Measurements from ENCODE around the gene USP30. TPM values are rescaled to one million over a fixed set of nuclear protein-coding genes. Genes with fewer than 3 reads are reported as not detected.

Gene USP30
- total RNA-seq, 1 experiment from 2014 or later: 6.9 TPM

GRCh38 chr12:109084425-109084824 lies 32.0 kb downstream of the USP30 start:
- POLR2A ChIA-PET: no interaction called here

More at GRCh38 chr12:109084425-109084824, 32.0 kb downstream of the USP30 start:
- CTCF ChIA-PET: no interaction called here
- Mint-ChIP-seq H3K9me3 (no peaks in the 10 kb centered on the region), H3K27me3 (ENCODE audit: low read depth) (no peaks in the 10 kb centered on the region), H3K4me3 (no peak overlapping the region), H3K4me1 (no peaks in the 10 kb centered on the region), H3K27ac (no peak overlapping the region), H3K36me3 (peaks cover 12% of the 10 kb centered on the region; the same call in 1 of the 2 replicates)
- DNase-seq (ENCODE audit: low spot score): no peak
- no peak for ATAC-seq
- TF ChIP-seq, protein P1, sequence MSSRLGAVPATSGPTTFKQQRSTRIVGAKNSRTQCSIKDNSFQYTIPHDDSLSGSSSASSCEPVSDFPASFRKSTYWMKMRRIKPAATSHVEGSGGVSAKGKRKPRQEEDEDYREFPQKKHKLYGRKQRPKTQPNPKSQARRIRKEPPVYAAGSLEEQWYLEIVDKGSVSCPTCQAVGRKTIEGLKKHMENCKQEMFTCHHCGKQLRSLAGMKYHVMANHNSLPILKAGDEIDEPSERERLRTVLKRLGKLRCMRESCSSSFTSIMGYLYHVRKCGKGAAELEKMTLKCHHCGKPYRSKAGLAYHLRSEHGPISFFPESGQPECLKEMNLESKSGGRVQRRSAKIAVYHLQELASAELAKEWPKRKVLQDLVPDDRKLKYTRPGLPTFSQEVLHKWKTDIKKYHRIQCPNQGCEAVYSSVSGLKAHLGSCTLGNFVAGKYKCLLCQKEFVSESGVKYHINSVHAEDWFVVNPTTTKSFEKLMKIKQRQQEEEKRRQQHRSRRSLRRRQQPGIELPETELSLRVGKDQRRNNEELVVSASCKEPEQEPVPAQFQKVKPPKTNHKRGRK (CRISPR knock-in tag; IDR thresholded peaks at IDR 0.05; ENCODE audit: borderline replicate concordance): no peak
- TF ChIP-seq ZNF532 (CRISPR knock-in tag; IDR thresholded peaks at IDR 0.05; ENCODE audit: borderline replicate concordance) (no peak), MLX (CRISPR knock-in tag; IDR thresholded peaks at IDR 0.05) (no peak), PRDM15 (CRISPR knock-in tag; IDR thresholded peaks at IDR 0.05) (no peak), RELA (CRISPR knock-in tag; IDR thresholded peaks at IDR 0.05; ENCODE audit: borderline replicate concordance) (no peak), IRF2 (CRISPR knock-in tag; IDR thresholded peaks at IDR 0.05; ENCODE audit: borderline replicate concordance, low read depth) (no peak), SMAD3 (CRISPR knock-in tag; IDR thresholded peaks at IDR 0.05; ENCODE audit: borderline replicate concordance) (no peak), USF1 (CRISPR knock-in tag; IDR thresholded peaks at IDR 0.05) (no peak), PRRX2 (CRISPR knock-in tag; IDR thresholded peaks at IDR 0.05) (no peak), TEAD4 (CRISPR knock-in tag; IDR thresholded peaks at IDR 0.05) (no peak), NFYB (CRISPR knock-in tag; conservative IDR thresholded peaks at IDR 0.05; ENCODE audit: low read depth) (no peak)

Data from WTC11 (cell line).